OCI-LY3 (cell line): ENCODE data around the gene FRMPD4.

Source experiments
- H2AFZ ChIP-seq: fragments of 200-600, 300-600 bp; shearing (Covaris generic); 2 replicates; pipeline ENCODE4 v1.6.0; 2014; ENCODE audit warnings: antibody characterized with exemption, low read depth, low read length
- H3K27ac ChIP-seq: fragments of 200-600, 300-600 bp; sonication (generic); 2 replicates; pipeline ENCODE4 v1.5.1; 2014; ENCODE audit warnings: mild to moderate bottlenecking, low read length, moderate library complexity, mixed read lengths
- H3K27me3 ChIP-seq: fragments of 200-600, 300-600 bp; sonication (generic); 2 replicates; pipeline ENCODE4 v1.6.1; 2014; ENCODE audit warnings: low read depth, low read length, mixed read lengths
- H3K36me3 ChIP-seq: fragments of 200-600, 300-600 bp; sonication (generic); replicated peaks from 2 replicates; pipeline ENCODE3; 2014; ENCODE audit warnings: low read depth, low read length, mixed read lengths
- H3K4me1 ChIP-seq: fragments of 300-600, 200-600 bp; sonication (generic); 2 replicates; pipeline ENCODE4 v1.6.1; 2014; ENCODE audit warnings: low read length, mixed read lengths
- H3K4me2 ChIP-seq: fragments of 200-600, 300-600 bp; sonication (generic); 2 replicates; pipeline ENCODE4 v1.6.1; 2014; ENCODE audit warnings: low read length, mixed read lengths
- H3K4me3 ChIP-seq: fragments of 300-600, 200-600 bp; sonication (generic); 2 replicates; pipeline ENCODE4 v1.5.1; 2014; ENCODE audit warnings: antibody characterized with exemption, mild to moderate bottlenecking, low read length, moderate library complexity
- H3K79me2 ChIP-seq: fragments of 300-600, 200-600 bp; shearing (Covaris generic); 2 replicates; pipeline ENCODE4 v1.6.1; 2014; ENCODE audit warnings: mild to moderate bottlenecking, low read length, mixed read lengths
- H3K9ac ChIP-seq: fragments of 300-600, 200-600 bp; shearing (Covaris generic); 2 replicates; pipeline ENCODE4 v1.6.0; 2014; ENCODE audit warnings: mild to moderate bottlenecking, low read length, moderate library complexity
- H3K9me3 ChIP-seq: fragments of 200-600, 300-600 bp; shearing (Covaris generic); 2 replicates; pipeline ENCODE4 v1.6.1; 2014; ENCODE audit warnings: low read length, mixed read lengths; ENCODE audit not compliant: insufficient read depth
- H4K20me1 ChIP-seq: fragments of 200-600, 300-600 bp; sonication (generic); 2 replicates; pipeline ENCODE4 v1.6.1; 2016; ENCODE audit warnings: low read length, mixed read lengths; ENCODE audit not compliant: insufficient read depth
- EZH2phosphoT487 ChIP-seq: fragments of 200-600 bp; shearing (Covaris generic); IDR thresholded peaks from 2 replicates; pipeline ENCODE4 v1.6.1; 2018; ENCODE audit warnings: antibody characterized with exemption, mixed run types, low read depth
- TF ChIP-seq, protein P1 (sequence below): fragments of 200-600, 300-600 bp; sonication (generic); IDR thresholded peaks from 2 replicates; pipeline ENCODE4 v1.5.1; 2014; ENCODE audit warnings: antibody characterized with exemption, low read length, low read depth

Gene FRMPD4

GRCh38 chrX:12401252-12401651 lies 263.0 kb downstream of the FRMPD4 start:
- TF ChIP-seq EZH2phosphoT487, result no peak
- TF ChIP-seq, protein P1, sequence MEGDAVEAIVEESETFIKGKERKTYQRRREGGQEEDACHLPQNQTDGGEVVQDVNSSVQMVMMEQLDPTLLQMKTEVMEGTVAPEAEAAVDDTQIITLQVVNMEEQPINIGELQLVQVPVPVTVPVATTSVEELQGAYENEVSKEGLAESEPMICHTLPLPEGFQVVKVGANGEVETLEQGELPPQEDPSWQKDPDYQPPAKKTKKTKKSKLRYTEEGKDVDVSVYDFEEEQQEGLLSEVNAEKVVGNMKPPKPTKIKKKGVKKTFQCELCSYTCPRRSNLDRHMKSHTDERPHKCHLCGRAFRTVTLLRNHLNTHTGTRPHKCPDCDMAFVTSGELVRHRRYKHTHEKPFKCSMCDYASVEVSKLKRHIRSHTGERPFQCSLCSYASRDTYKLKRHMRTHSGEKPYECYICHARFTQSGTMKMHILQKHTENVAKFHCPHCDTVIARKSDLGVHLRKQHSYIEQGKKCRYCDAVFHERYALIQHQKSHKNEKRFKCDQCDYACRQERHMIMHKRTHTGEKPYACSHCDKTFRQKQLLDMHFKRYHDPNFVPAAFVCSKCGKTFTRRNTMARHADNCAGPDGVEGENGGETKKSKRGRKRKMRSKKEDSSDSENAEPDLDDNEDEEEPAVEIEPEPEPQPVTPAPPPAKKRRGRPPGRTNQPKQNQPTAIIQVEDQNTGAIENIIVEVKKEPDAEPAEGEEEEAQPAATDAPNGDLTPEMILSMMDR, result no peak
- Histone ChIP-seq H3K36me3 (no peaks in the 10 kb centered on the region), H3K4me3 (no peak overlapping the region), H3K9ac (no peak overlapping the region), H3K79me2 (no peaks in the 10 kb centered on the region), H3K4me2 (no peak overlapping the region), H4K20me1 (no peaks in the 10 kb centered on the region), H3K4me1 (peaks cover 27% of the 10 kb centered on the region), H2AFZ (no peak overlapping the region), H3K27me3 (no peaks in the 10 kb centered on the region), H3K9me3 (no peaks in the 10 kb centered on the region), H3K27ac (no peak overlapping the region)

DNA sequence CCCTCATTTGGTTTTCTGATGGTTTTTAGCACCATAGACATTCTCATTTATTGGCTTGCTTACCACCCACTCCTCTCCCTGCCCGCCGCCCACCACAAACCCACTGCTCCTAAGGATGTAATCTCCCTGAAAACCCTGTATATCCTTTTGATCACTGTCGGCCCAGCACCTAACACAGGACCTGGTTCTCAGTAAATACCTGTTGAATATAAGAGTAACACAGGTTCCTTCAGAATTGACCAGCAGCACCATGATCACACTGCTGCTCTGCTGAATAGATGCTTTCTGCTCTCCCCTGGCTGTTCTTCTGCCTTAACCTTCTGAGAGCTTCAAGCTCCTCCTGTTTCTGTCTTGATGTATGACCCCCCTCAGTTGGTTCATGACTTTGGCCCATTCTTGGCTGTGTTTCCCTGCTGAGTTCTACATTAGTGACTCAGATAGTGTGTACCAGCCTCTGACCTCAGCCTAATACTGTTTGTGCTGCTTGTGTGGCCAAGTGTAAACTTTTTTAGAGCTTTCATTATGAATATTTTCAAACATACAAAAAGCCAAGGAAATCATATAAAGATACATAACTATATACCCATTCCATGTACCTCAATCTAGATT lies 265.3 kb downstream of the FRMPD4 start:
- TF ChIP-seq, protein P1, result no peak
- no peak for TF ChIP-seq EZH2phosphoT487
- Histone ChIP-seq H3K9ac (no peak overlapping the region), H3K4me2 (no peak overlapping the region), H2AFZ (no peak overlapping the region), H4K20me1 (no peaks in the 10 kb centered on the region), H3K9me3 (no peaks in the 10 kb centered on the region), H3K27me3 (no peaks in the 10 kb centered on the region), H3K79me2 (no peaks in the 10 kb centered on the region), H3K36me3 (no peaks in the 10 kb centered on the region), H3K4me1 (peaks cover 4% of the 10 kb centered on the region), H3K4me3 (no peak overlapping the region), H3K27ac (no peak overlapping the region)

- H2AFZ ChIP-seq, result no peak overlapping the region
- H3K36me3 ChIP-seq, result no peaks in the 10 kb centered on the region
- no peaks in the 10 kb centered on the region for H3K79me2 ChIP-seq
- H3K9me3 ChIP-seq, result no peaks in the 10 kb centered on the region
- no peak overlapping the region for H3K27ac ChIP-seq
- no peaks in the 10 kb centered on the region for H3K27me3 ChIP-seq
- H3K4me1 ChIP-seq, result peaks cover 10% of the 10 kb centered on the region
- H3K4me3 ChIP-seq, result no peak overlapping the region
- TF ChIP-seq, protein P1, result no peak
- no peak for TF ChIP-seq EZH2phosphoT487
- H3K9ac ChIP-seq, result no peak overlapping the region
- no peak overlapping the region for H3K4me2 ChIP-seq
- no peaks in the 10 kb centered on the region for H4K20me1 ChIP-seq
Observed at GRCh38 chrX:12405306-12405705, 267.0 kb downstream of the FRMPD4 start.

DNA sequence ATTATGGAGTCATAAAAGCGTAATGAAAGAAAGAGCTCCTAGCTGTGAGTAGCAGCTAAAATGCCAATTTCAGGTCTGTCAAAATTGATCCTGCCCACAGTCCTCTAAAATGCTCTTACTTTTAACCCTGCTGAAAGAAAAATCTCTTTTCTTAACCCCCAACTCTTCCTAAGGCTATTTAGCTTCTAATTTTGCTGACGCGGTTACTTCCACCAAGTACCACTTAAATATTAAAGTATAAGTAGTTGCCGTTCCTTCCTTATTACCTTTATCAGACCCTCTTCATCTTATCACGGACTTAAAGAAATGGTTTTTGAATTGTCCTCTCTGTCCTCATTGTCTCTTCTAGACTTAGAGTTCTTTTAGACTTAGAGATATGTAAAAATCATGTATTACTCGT lies 272.2 kb downstream of the FRMPD4 start:
- no peaks in the 10 kb centered on the region for H3K9me3 ChIP-seq
- no peaks in the 10 kb centered on the region for H4K20me1 ChIP-seq
- peak overlapping the region; percentile 64 for H3K4me2 ChIP-seq
- H3K79me2 ChIP-seq, result no peaks in the 10 kb centered on the region
- H3K4me3 ChIP-seq, result peak overlapping the region; percentile 57
- no peak for TF ChIP-seq EZH2phosphoT487
- TF ChIP-seq, protein P1, result no peak
- no peak overlapping the region for H3K27ac ChIP-seq
- H3K36me3 ChIP-seq, result no peaks in the 10 kb centered on the region
- no peaks in the 10 kb centered on the region for H3K27me3 ChIP-seq
- peak overlapping the region; percentile 42; the same call in 1 of the 2 replicates for H2AFZ ChIP-seq
- H3K4me1 ChIP-seq, result peaks cover 16% of the 10 kb centered on the region
- H3K9ac ChIP-seq, result peak overlapping the region; percentile 34; the same call in 1 of the 2 replicates
